ENCODE data around the gene CTIF.
A peak's percentile ranks its signal among the peaks of the same experiment; 100 is the strongest.

Gene CTIF

GRCh38 chr18:48893608-48894600 is 355.1 kb downstream of the CTIF start:
- Mint-ChIP-seq H3K27me3 (no peaks in the 10 kb centered on the region), H3K36me3 (ENCODE audit: low read depth) (no peaks in the 10 kb centered on the region), H3K4me1 (ENCODE audit: low read depth) (peaks cover 42% of the 10 kb centered on the region), H3K27ac (peak overlapping the region; percentile 11), H3K4me3 (no peak overlapping the region), H3K9me3 (no peaks in the 10 kb centered on the region)
- intact Hi-C loops (cut with micrococcal nuclease), result no loop called here

GRCh38 chr18:48894799-48895346 is 356.0 kb downstream of the CTIF start:
- intact Hi-C loops (cut with micrococcal nuclease), result no loop called here
- no peak overlapping the region for H3K4me3 Mint-ChIP-seq
- H3K36me3 Mint-ChIP-seq (ENCODE audit: low read depth), result no peaks in the 10 kb centered on the region
- H3K27me3 Mint-ChIP-seq, result no peaks in the 10 kb centered on the region
- no peaks in the 10 kb centered on the region for H3K9me3 Mint-ChIP-seq
- peak overlapping the region; percentile 47 for H3K27ac Mint-ChIP-seq
- H3K4me1 Mint-ChIP-seq (ENCODE audit: low read depth), result peaks cover 49% of the 10 kb centered on the region

DNA sequence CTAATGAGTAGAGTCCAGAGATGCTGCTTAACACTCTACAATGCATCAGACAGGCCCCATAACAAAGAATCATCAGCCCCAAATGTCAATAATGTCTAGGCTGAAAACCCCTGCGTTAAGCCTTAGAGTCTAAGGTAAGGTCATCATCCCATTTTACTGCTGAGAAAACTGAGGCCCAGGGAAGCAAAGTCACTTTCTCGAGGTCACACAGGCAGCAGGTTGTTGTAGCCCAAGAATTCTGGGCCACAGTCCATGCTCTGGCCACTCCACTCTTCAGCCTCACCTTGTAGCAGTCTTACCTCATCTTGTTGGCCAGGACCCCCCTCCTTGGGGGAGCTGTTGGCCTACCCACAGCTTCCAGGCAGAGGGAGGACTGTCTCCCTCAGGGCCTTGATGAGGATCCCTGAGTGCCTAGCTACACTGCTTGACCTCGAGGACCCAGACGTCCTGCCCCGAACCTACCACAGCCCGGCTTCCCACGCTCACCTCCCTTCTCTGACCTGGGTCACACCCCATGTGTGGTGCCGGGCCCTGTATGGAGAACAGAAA is 357.6 kb downstream of the CTIF start:
- H3K4me3 Mint-ChIP-seq, result peak overlapping the region; percentile 37

DNA sequence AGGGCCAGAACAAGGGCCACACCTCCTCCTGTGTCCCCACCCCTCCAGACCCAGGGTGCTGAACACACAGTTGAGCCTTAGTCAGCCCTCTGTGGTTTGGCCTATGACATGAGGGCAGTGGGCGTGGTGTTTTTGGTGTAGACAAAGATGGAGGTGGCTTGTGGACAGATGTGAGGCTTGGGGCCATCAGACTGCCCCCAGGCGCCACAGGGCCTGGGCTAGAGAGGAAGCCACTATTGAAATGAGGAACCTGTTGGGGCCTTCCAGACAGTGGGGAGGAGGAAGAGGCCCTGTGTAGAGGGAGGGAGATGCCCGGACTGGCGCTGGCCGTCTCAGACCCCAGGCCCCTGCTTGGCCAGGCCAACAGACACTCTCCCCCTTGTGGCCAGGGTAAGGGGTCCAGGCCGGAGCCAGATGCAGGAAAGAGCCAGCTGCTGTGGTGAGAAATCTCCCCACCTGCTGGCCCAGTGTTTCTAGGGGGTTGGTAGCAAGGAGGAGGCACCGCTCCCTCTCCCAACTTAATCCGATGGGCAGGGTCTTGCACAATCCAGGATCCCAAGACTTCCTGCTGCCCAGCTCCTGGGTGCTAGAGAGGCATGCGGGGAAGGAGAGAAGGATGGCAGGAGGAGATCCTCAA is 358.2 kb downstream of the CTIF start:
- H3K36me3 Mint-ChIP-seq (ENCODE audit: low read depth), result no peaks in the 10 kb centered on the region
- no peaks in the 10 kb centered on the region for H3K27me3 Mint-ChIP-seq
- H3K27ac Mint-ChIP-seq, result peak overlapping the region; percentile 81
- H3K4me3 Mint-ChIP-seq, result peak overlapping the region; percentile 37
- no peaks in the 10 kb centered on the region for H3K9me3 Mint-ChIP-seq
- intact Hi-C loops (cut with micrococcal nuclease), result loop anchor here (2.0 kb wide), 2 partner anchors 52 to 116 kb away; no protein-coding TSS in a partner anchor
- peaks cover 65% of the 10 kb centered on the region for H3K4me1 Mint-ChIP-seq (ENCODE audit: low read depth)

More for the DNA sequence above, 357.6 kb downstream of the CTIF start:
- H3K27me3 Mint-ChIP-seq, result no peaks in the 10 kb centered on the region
- H3K36me3 Mint-ChIP-seq (ENCODE audit: low read depth), result no peaks in the 10 kb centered on the region
- no peaks in the 10 kb centered on the region for H3K9me3 Mint-ChIP-seq
- intact Hi-C loops (cut with micrococcal nuclease), result loop anchor here (2.0 kb wide), 2 partner anchors 52 to 116 kb away; no protein-coding TSS in a partner anchor
- peak overlapping the region; percentile 81 for H3K27ac Mint-ChIP-seq
- peaks cover 59% of the 10 kb centered on the region for H3K4me1 Mint-ChIP-seq (ENCODE audit: low read depth)

DNA sequence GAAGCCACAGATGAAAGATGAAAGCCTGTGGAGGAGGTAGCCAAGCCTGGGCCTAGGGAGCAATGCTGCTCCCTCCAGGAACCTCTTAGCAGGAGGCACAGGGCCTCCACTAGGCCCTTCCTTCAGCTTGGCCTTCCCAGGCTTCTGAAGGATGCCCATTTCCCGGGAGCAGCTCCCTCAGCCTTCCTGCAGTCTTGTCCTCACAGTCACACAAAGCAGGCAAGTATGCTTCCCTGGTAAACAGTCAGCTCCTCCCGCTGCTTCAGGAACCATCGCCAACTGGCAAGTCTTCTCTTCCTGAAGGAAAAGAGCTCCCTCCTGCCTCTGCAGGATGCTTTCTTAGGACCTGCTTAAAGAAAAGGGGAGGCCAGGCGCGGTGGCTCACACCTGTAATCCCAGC is 358.7 kb downstream of the CTIF start:
- Mint-ChIP-seq H3K27me3 (no peaks in the 10 kb centered on the region), H3K4me1 (ENCODE audit: low read depth) (peaks cover 70% of the 10 kb centered on the region), H3K9me3 (no peaks in the 10 kb centered on the region), H3K36me3 (ENCODE audit: low read depth) (no peaks in the 10 kb centered on the region), H3K27ac (peak overlapping the region; percentile 81), H3K4me3 (no peak overlapping the region)
- intact Hi-C loops (cut with micrococcal nuclease), result loop anchor here (2.0 kb wide), 2 partner anchors 51 to 117 kb away; no protein-coding TSS in a partner anchor

DNA sequence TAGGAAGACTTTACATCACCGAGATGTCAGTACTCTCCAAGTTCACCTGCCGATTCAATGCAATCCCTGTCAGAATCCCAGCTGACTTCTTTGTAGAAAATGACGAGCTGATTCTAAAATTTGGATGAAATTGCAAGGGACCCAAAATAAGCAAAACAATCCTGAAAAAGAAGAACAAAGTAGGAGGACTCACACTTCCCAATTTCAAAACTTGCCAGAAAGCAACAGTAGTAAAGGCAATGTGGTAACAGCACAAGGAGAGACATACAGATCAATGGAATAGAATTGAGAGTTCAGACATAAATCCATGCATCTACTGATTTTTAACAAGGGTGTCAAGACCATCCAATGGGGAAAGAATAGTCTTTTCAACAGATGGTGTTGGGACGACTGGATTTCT is 359.7 kb downstream of the CTIF start:
- H3K27ac Mint-ChIP-seq, result peak overlapping the region; percentile 62
- peak overlapping the region; percentile 4 for H3K4me3 Mint-ChIP-seq
- H3K4me1 Mint-ChIP-seq (ENCODE audit: low read depth), result peaks cover 80% of the 10 kb centered on the region
- no peaks in the 10 kb centered on the region for H3K36me3 Mint-ChIP-seq (ENCODE audit: low read depth)
- intact Hi-C loops (cut with micrococcal nuclease), result no loop called here
- no peaks in the 10 kb centered on the region for H3K27me3 Mint-ChIP-seq
- no peaks in the 10 kb centered on the region for H3K9me3 Mint-ChIP-seq

DNA sequence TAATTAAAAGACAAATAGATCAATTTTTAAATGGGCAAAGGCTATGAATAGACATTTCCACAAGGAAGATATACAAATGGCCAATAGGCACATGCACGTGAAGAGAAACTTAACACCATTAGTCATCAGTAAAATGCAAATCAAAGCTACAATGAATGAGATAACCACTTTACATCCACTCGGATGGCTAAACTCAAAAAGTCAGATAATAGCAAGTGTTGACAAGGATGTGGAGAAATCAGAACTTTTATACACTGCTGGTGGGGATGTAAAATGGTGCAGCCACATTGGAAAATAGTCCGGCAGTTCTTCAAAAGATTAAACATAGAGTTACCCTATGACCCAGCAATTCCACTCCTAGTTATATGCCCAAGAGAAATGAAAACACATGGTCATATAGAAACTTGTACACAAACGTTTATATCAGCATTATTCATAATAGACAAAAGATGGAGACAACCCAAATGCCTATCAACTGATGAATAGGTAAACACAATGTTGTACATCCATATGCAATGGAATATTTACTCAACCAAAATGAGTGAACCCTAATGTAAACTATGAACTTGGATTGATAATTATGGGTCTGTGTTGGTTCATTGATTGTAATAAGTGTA is 360.8 kb downstream of the CTIF start:
- Mint-ChIP-seq H3K27ac (no peak overlapping the region), H3K4me3 (no peak overlapping the region)
- intact Hi-C loops (cut with micrococcal nuclease), result no loop called here

GRCh38 chr18:48900469-48900868 is 361.6 kb downstream of the CTIF start:
- Mint-ChIP-seq H3K4me3 (no peak overlapping the region), H3K4me1 (ENCODE audit: low read depth) (peaks cover 92% of the 10 kb centered on the region), H3K27me3 (peaks cover 3% of the 10 kb centered on the region), H3K27ac (no peak overlapping the region), H3K36me3 (ENCODE audit: low read depth) (peaks cover 12% of the 10 kb centered on the region), H3K9me3 (peaks cover 15% of the 10 kb centered on the region)
- intact Hi-C loops (cut with micrococcal nuclease), result no loop called here

More for the DNA sequence above, 360.8 kb downstream of the CTIF start:
- H3K4me1 Mint-ChIP-seq (ENCODE audit: low read depth), result peaks cover 91% of the 10 kb centered on the region
- H3K27me3 Mint-ChIP-seq, result peaks cover 1% of the 10 kb centered on the region
- peaks cover 7% of the 10 kb centered on the region for H3K9me3 Mint-ChIP-seq
- peaks cover 5% of the 10 kb centered on the region for H3K36me3 Mint-ChIP-seq (ENCODE audit: low read depth)

- intact Hi-C loops (cut with micrococcal nuclease), result no loop called here
- H3K27me3 Mint-ChIP-seq, result peaks cover 3% of the 10 kb centered on the region
- peaks cover 12% of the 10 kb centered on the region for H3K36me3 Mint-ChIP-seq (ENCODE audit: low read depth)
- peak overlapping the region; percentile 93 for H3K27ac Mint-ChIP-seq
- H3K4me3 Mint-ChIP-seq, result no peak overlapping the region
- H3K4me1 Mint-ChIP-seq (ENCODE audit: low read depth), result peaks cover 91% of the 10 kb centered on the region
- H3K9me3 Mint-ChIP-seq, result peaks cover 15% of the 10 kb centered on the region
Observed at GRCh38 chr18:48901145-48902022, 362.6 kb downstream of the CTIF start.

GRCh38 chr18:48902023-48902855 is 363.4 kb downstream of the CTIF start:
- Mint-ChIP-seq H3K36me3 (ENCODE audit: low read depth) (peaks cover 12% of the 10 kb centered on the region), H3K27me3 (peaks cover 4% of the 10 kb centered on the region), H3K9me3 (peaks cover 15% of the 10 kb centered on the region), H3K4me1 (ENCODE audit: low read depth) (peaks cover 86% of the 10 kb centered on the region), H3K27ac (peak overlapping the region; percentile 93), H3K4me3 (peak overlapping the region; percentile 26)
- intact Hi-C loops (cut with micrococcal nuclease), result no loop called here

DNA sequence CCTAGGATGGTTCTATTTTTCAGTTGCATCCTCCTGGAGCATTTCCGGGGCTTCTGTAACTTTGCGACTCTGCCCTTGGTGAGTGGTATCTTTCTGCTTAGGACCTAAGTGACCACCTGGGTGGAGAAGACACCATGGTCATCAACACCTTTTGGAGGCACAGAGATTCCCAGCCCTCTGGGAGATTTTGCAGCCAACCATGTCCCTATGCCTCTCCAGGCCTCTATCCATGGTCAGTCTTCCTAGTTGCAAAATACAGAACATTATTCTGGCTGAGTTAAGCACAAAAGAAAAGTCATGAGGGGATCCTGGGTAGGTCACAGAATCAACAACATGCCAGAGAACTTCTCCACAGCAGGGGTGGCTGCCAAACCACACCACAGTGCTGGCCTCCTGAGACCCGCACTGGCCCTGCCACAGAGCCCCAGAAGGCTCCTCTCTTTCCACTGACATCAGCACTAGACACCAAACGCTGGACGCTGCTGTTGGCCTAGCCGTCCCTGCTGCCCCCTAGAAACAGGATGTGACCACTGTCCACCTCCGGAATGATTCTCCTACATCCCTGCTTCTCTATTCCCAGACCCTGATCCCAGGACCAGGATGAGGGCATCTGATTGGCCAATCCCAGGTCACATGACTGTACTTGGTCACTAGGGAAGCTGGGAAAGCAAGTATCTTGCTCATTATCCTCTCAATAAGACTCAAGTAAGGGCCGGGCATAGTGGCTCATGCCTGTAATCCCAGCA is 364.2 kb downstream of the CTIF start:
- Mint-ChIP-seq H3K4me3 (no peak overlapping the region), H3K9me3 (peaks cover 15% of the 10 kb centered on the region), H3K27ac (peak overlapping the region; percentile 93), H3K4me1 (ENCODE audit: low read depth) (peaks cover 80% of the 10 kb centered on the region), H3K27me3 (peaks cover 4% of the 10 kb centered on the region), H3K36me3 (ENCODE audit: low read depth) (peaks cover 12% of the 10 kb centered on the region)
- intact Hi-C loops (cut with micrococcal nuclease), result no loop called here
